Neural crest cell (in vitro differentiated cells): ENCODE measurements around the gene ST6GALNAC5. TPM values are rescaled to one million over a fixed set of nuclear protein-coding genes. Genes with fewer than 3 reads are reported as not detected.

Source experiments
- DNase-seq: peaks from one replicate; pipeline ENCODE4 v3.0.0; 2021; ENCODE audit warnings: low read depth, mixed read lengths, low spot score
- H3K27ac Mint-ChIP-seq: one replicate; pipeline ENCODE4 v1.8.0; 2021; ENCODE audit warnings: mild to moderate bottlenecking, mixed read lengths; ENCODE audit not compliant: unreplicated experiment
- H3K27me3 Mint-ChIP-seq: 2 replicates; pipeline ENCODE4 v1.8.0; 2021; ENCODE audit warnings: low read depth, mild to moderate bottlenecking, mixed read lengths
- H3K36me3 Mint-ChIP-seq: 2 replicates; pipeline ENCODE4 v1.8.0; 2021; ENCODE audit warnings: low read depth, mild to moderate bottlenecking, mixed read lengths
- H3K4me1 Mint-ChIP-seq: 2 replicates; pipeline ENCODE4 v1.8.0; 2021; ENCODE audit warnings: mixed read lengths
- H3K4me3 Mint-ChIP-seq: one replicate; pipeline ENCODE4 v1.8.0; 2021; ENCODE audit warnings: mild to moderate bottlenecking, mixed read lengths
- H3K9me3 Mint-ChIP-seq: 2 replicates; pipeline ENCODE4 v1.8.0; 2021; ENCODE audit warnings: mixed read lengths
- total RNA-seq: library from RNA; stranded (reverse); gene quantifications from 2 replicates; pipeline ENCODE4 v1.2.1, GENCODE V29; 2021
- TF ChIP-seq, protein P1 (sequence below): fragments of 200-600 bp; sonication (generic); conservative IDR thresholded peaks from 2 replicates; pipeline ENCODE4 v1.5.0; 2021; ENCODE audit warnings: antibody characterized with exemption, mild to moderate bottlenecking

Gene ST6GALNAC5
- total RNA-seq, 1 donor from 2014 or later = 45.6 TPM

DNA sequence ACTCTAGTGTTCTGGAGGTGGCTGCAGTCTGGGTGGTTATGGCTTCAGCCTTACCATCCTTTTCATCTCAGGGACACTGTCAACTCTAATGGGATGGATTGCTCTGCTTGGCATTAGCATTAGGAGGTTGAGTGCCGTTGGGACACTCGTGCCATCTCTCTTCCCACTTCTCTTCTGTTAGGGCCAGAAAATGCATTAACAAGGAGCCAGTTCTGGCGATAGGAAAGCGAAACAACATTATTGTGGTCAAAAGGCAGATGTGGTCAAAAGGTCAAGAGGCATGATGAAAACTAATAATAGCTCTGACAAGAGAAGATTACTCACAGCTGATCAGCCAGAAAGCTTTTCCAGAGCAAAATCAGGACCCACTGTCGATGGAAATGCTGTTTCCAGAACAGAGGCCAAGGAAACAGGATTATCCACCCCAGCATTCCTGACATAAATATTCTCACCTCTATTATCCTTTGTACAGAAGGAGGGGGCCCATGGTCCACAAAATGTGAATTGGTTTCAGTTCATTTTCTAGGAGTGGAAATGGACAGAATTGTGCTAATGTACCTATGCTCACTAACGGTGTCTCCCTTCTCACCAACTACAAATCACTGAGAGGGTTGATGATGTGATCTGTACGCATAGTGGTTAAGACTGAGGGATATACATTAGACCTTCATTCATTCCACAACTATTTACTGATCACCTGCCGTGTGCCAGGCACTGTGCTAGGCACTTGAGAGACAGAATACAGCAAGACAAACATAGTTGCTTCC lies 72.0 kb downstream of the ST6GALNAC5 start:
- Mint-ChIP-seq H3K4me3 (no peak overlapping the region), H3K36me3 (peaks cover 8% of the 10 kb centered on the region), H3K27ac (peak overlapping the region; percentile 60), H3K9me3 (no peaks in the 10 kb centered on the region), H3K4me1 (peaks cover 29% of the 10 kb centered on the region), H3K27me3 (no peaks in the 10 kb centered on the region)
- TF ChIP-seq, protein P1, sequence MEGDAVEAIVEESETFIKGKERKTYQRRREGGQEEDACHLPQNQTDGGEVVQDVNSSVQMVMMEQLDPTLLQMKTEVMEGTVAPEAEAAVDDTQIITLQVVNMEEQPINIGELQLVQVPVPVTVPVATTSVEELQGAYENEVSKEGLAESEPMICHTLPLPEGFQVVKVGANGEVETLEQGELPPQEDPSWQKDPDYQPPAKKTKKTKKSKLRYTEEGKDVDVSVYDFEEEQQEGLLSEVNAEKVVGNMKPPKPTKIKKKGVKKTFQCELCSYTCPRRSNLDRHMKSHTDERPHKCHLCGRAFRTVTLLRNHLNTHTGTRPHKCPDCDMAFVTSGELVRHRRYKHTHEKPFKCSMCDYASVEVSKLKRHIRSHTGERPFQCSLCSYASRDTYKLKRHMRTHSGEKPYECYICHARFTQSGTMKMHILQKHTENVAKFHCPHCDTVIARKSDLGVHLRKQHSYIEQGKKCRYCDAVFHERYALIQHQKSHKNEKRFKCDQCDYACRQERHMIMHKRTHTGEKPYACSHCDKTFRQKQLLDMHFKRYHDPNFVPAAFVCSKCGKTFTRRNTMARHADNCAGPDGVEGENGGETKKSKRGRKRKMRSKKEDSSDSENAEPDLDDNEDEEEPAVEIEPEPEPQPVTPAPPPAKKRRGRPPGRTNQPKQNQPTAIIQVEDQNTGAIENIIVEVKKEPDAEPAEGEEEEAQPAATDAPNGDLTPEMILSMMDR = no peak
- no peak for DNase-seq

GRCh38 chr1:76939817-76940216 lies 72.5 kb downstream of the ST6GALNAC5 start:
- DNase-seq = no peak
- TF ChIP-seq, protein P1 = no peak
- H3K4me1 Mint-ChIP-seq = peaks cover 27% of the 10 kb centered on the region
- no peak overlapping the region for H3K4me3 Mint-ChIP-seq
- peaks cover 8% of the 10 kb centered on the region for H3K36me3 Mint-ChIP-seq
- no peak overlapping the region for H3K27ac Mint-ChIP-seq
- H3K27me3 Mint-ChIP-seq = no peaks in the 10 kb centered on the region
- no peaks in the 10 kb centered on the region for H3K9me3 Mint-ChIP-seq

DNA sequence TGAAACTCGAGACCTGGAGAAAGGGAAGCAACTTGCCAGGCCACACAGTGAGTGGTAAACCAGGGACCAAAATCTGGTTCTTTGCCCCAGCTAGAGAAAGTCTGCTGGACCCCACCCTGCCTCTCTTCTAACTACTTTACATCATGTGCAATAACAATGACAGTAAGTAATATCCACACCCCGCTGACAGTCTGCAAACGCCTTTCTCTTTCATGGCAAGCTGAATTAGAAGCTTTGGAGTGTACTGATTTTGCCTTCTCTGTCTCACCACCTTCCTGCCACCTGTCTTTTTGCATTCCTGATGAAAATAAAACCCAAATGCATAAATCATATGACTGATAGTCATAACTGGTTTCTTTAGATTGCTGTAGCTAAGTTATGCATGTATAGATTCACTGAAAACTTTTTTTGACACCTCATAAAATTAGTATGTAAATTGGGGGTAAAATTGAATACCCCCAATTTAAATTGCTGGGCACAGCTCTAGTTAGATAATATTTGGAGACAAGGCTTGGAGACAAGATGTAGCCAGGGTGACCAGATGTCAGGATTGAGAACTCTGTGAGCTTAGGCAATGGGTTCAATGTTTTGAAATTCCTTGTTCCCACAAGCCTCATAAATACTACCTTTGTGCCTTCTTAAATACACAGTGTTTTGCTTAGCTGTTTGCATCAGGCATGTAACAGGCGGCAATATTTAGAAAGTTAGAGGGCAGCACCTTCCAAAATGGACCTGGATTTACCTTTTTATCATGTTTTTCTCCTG lies 73.5 kb downstream of the ST6GALNAC5 start:
- no peak for DNase-seq
- Mint-ChIP-seq H3K27me3 (no peaks in the 10 kb centered on the region), H3K9me3 (no peaks in the 10 kb centered on the region), H3K4me3 (no peak overlapping the region), H3K27ac (no peak overlapping the region), H3K36me3 (peaks cover 10% of the 10 kb centered on the region), H3K4me1 (peaks cover 31% of the 10 kb centered on the region)
- TF ChIP-seq, protein P1 = no peak

DNA sequence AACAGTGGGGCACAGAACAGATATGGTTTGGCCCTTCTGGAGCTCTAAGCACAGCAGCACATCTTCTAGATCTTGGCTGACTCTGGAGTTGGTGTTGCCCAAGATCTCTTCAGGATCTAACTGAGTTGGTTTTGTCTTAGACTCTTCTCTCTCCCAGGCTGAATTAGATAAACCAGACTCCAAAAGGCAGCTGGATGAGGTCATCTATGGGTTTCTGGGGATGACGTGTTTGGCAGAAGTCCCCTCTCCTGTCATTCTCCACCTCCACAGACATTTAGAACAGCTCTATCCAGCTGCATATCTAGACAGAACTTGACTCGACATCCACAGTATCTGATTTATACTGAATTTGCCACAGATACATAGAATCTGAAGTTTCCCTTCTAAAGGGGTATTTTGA lies 75.3 kb downstream of the ST6GALNAC5 start:
- TF ChIP-seq, protein P1 = no peak
- H3K9me3 Mint-ChIP-seq = no peaks in the 10 kb centered on the region
- no peak for DNase-seq
- H3K4me3 Mint-ChIP-seq = no peak overlapping the region
- peaks cover 10% of the 10 kb centered on the region for H3K36me3 Mint-ChIP-seq
- peaks cover 30% of the 10 kb centered on the region for H3K4me1 Mint-ChIP-seq
- H3K27ac Mint-ChIP-seq = no peak overlapping the region
- no peaks in the 10 kb centered on the region for H3K27me3 Mint-ChIP-seq

GRCh38 chr1:76944942-76945341 lies 77.7 kb downstream of the ST6GALNAC5 start:
- Mint-ChIP-seq H3K27me3 (no peaks in the 10 kb centered on the region), H3K4me1 (peaks cover 13% of the 10 kb centered on the region), H3K27ac (peak overlapping the region; percentile 69), H3K9me3 (no peaks in the 10 kb centered on the region), H3K36me3 (peaks cover 10% of the 10 kb centered on the region), H3K4me3 (no peak overlapping the region)
- DNase-seq = no peak
- TF ChIP-seq, protein P1 = no peak
